Measurements from ENCODE around the gene EIF4E.
"Not testable (repeated sequence)": the region's sequence is repeated elsewhere in the genome, so short reads cannot be mapped to it uniquely, and the experiment has no call there.

Gene EIF4E

GRCh38 chr4:98930311-98930865 is 1.5 kb upstream of the EIF4E start:
- no peak for DNase-seq

GRCh38 chr4:98929341-98930267 is 671 bp upstream of the EIF4E start:
- DNase-seq, result no peak

GRCh38 chr4:98928131-98928504 is 815 bp downstream of the EIF4E start:
- no peak for DNase-seq

- not testable (repeated sequence) for DNase-seq
Measured at GRCh38 chr4:98926257-98926656, 2.7 kb downstream of the EIF4E start.

- no peak for DNase-seq
Measured at GRCh38 chr4:98921292-98921691, 7.6 kb downstream of the EIF4E start.

GRCh38 chr4:98919996-98920395 is 8.9 kb downstream of the EIF4E start:
- DNase-seq, result no peak

GRCh38 chr4:98910728-98911127 is 18.2 kb downstream of the EIF4E start:
- not testable (repeated sequence) for DNase-seq

GRCh38 chr4:98909646-98910401 is 19.1 kb downstream of the EIF4E start:
- DNase-seq, result no peak

GRCh38 chr4:98908703-98909262 is 20.1 kb downstream of the EIF4E start:
- peak; percentile 31 for DNase-seq

- DNase-seq, result no peak
Measured at GRCh38 chr4:98908182-98908581, 20.8 kb downstream of the EIF4E start.

- no peak for DNase-seq
Measured at GRCh38 chr4:98905839-98906238, 23.1 kb downstream of the EIF4E start.

GRCh38 chr4:98905297-98905696 is 23.6 kb downstream of the EIF4E start:
- DNase-seq, result no peak

- no peak for DNase-seq
Measured at GRCh38 chr4:98903963-98904362, 25.0 kb downstream of the EIF4E start.

GRCh38 chr4:98903561-98903960 is 25.4 kb downstream of the EIF4E start:
- DNase-seq, result no peak

- no peak for DNase-seq
Measured at GRCh38 chr4:98899277-98899676, 29.7 kb downstream of the EIF4E start.

- DNase-seq, result no peak
Measured at GRCh38 chr4:98891478-98892337, 37.2 kb downstream of the EIF4E start.

GRCh38 chr4:98890702-98891455 is 38.1 kb downstream of the EIF4E start:
- no peak for DNase-seq

- no peak for DNase-seq
Measured at GRCh38 chr4:98887145-98887544, 41.8 kb downstream of the EIF4E start.

GRCh38 chr4:98886382-98886781 is 42.6 kb downstream of the EIF4E start:
- DNase-seq, result not testable (repeated sequence)

- not testable (repeated sequence) for DNase-seq
Measured at GRCh38 chr4:98880884-98881283, 48.0 kb downstream of the EIF4E start.

- DNase-seq, result no peak
Measured at GRCh38 chr4:98879515-98879914, 49.4 kb downstream of the EIF4E start.

GRCh38 chr4:98873059-98873458 is 55.9 kb downstream of the EIF4E start:
- DNase-seq, result no peak

Data from NCI-H1417 treated with DMSO at 0.1 percent for 48 hours (cell line).